HepG2 (cell line): ENCODE data around the gene LRRC73. TPM values are rescaled to one million over a fixed set of nuclear protein-coding genes. Genes with fewer than 3 reads are reported as not detected.

Experiments used
- AGO2 ChIP-seq: fragments of 200-400 bp; formaldehyde crosslinking; optimal IDR thresholded peaks from 2 replicates; pipeline ENCODE3; 2017; ENCODE audit warnings: mild to moderate bottlenecking, low read depth, low read length, moderate library complexity
- AHDC1 ChIP-seq: sonication (generic); formaldehyde crosslinking; IDR thresholded peaks from 2 replicates; pipeline ENCODE4 v1.5.1; 2020; ENCODE audit warnings: mild to moderate bottlenecking, missing genetic modification reagents, borderline replicate concordance
- PHF5A ChIP-seq: IDR thresholded peaks from one replicate; pipeline ENCODE4 v1.6.1; 2018; ENCODE audit warnings: low read depth, missing genetic modification reagents; ENCODE audit not compliant: unreplicated experiment
- PRDM10 ChIP-seq: sonication (generic); formaldehyde crosslinking; IDR thresholded peaks from 2 replicates; pipeline ENCODE4 v1.4.0; 2020; ENCODE audit warnings: low read depth, missing genetic modification reagents
- SMAD1 ChIP-seq: sonication (generic); formaldehyde crosslinking; IDR thresholded peaks from 2 replicates; pipeline ENCODE4 v1.4.0; 2020; ENCODE audit warnings: missing genetic modification reagents, low read depth, mild to moderate bottlenecking, borderline replicate concordance
- SP140L ChIP-seq: sonication (generic); formaldehyde crosslinking; IDR thresholded peaks from 2 replicates; pipeline ENCODE4 v1.4.0; 2020; ENCODE audit warnings: missing genetic modification reagents, borderline replicate concordance
- SRSF1 ChIP-seq: fragments of 200-400 bp; formaldehyde crosslinking; optimal IDR thresholded peaks from 2 replicates; pipeline ENCODE3; 2017; ENCODE audit warnings: mild to moderate bottlenecking, low read depth, low read length, moderate library complexity
- TRIM22 ChIP-seq: fragments of 450-650 bp; IDR thresholded peaks from 2 replicates; pipeline ENCODE4 v1.6.1; 2017
- USF2 ChIP-seq, 2 experiments: sonication (generic) in 1 of 2; formaldehyde crosslinking in 1 of 2; IDR thresholded peaks; 2 replicates each; pipeline versions ENCODE4 v1.5.1 to v1.6.1; 2011 to 2020; ENCODE audit warnings: borderline replicate concordance in 1 of 2, low read depth in 1 of 2, low read length in 1 of 2, mild to moderate bottlenecking in 1 of 2, missing genetic modification reagents in 1 of 2, moderate library complexity in 1 of 2
- ZBTB43 ChIP-seq: sonication (generic); formaldehyde crosslinking; conservative IDR thresholded peaks from 2 replicates; pipeline ENCODE4 v1.4.0; 2020; ENCODE audit warnings: missing genetic modification reagents
- ZNF543 ChIP-seq: sonication (generic); formaldehyde crosslinking; IDR thresholded peaks from 2 replicates; pipeline ENCODE4 v1.4.0; 2020; ENCODE audit warnings: mild to moderate bottlenecking, missing genetic modification reagents
- ZNF773 ChIP-seq: sonication (generic); formaldehyde crosslinking; IDR thresholded peaks from 2 replicates; pipeline ENCODE4 v1.4.0; 2020; ENCODE audit warnings: missing genetic modification reagents, borderline replicate concordance
- polyA plus RNA-seq, 8 experiments: library from polyadenylated mRNA; depleted of rRNA in 3 of 8; stranded (reverse) in 7 of 8; unstranded in 1 of 8; fragments of >200 nt; fragmentation: Illumina TruSeq in 4 of 8; extraction: Trizol in 4 of 8; gene quantifications; 2 replicates each; pipeline versions ENCODE4 v1.2.1 to v1.2.3, GENCODE V29; 2011 to 2016; ENCODE audit warnings: low read depth in 4 of 8, missing spikeins in 1 of 8, mixed read lengths in 1 of 8; ENCODE audit not compliant: insufficient read depth in 1 of 8
- total RNA-seq, 5 experiments: library from RNA; depleted of rRNA; stranded (reverse); fragments of >200 nt; fragmentation: Illumina TruSeq; extraction: Trizol; gene quantifications; 2 replicates each; pipeline ENCODE4 v1.2.3, GENCODE V29; 2016; ENCODE audit warnings: low read depth in 1 of 5

The LRRC73 gene
- total and polyA plus RNA-seq, 2 of the 13 experiments (the other 11 are each of a cell fraction or from before 2014, with no cell fraction given): 0.11 to 0.12 TPM

- TF ChIP-seq USF2 (IDR thresholded peaks at IDR 0.05; ENCODE audit: low read depth, low read length) (no peak), USF2 (CRISPR knock-in tag; IDR thresholded peaks at IDR 0.05; ENCODE audit: borderline replicate concordance) (peak; percentile 25; the same call in 1 of the 2 replicates), PHF5A (peak; percentile 43), SP140L (CRISPR knock-in tag) (no peak), SRSF1 (peak; percentile 45), TRIM22 (no peak), AGO2 (peak; percentile 38), ZNF773 (CRISPR knock-in tag) (no peak), PRDM10 (CRISPR knock-in tag) (peak; percentile 23; the same call in 1 of the 2 replicates), ZBTB43 (peak; percentile 61; the same call in 1 of the 2 replicates), AHDC1 (CRISPR knock-in tag) (no peak), ZNF543 (CRISPR knock-in tag) (0 out of 2 replicates have a peak, but pooled peaks have one; percentile 34), SMAD1 (CRISPR knock-in tag) (0 out of 2 replicates have a peak, but pooled peaks have one; percentile 30)
Measured at GRCh38 chr6:43496370-43497128, 13.6 kb downstream of the LRRC73 start (continued).
